ENCODE data around the gene JPH2. TPM values are rescaled to one million over a fixed set of nuclear protein-coding genes. Genes with fewer than 3 reads are reported as not detected.

Gene JPH2
- total and polyA plus RNA-seq, 2 of the 4 experiments (the other 2 are of a cell fraction) = 0.44 to 0.54 TPM

- no peak for ATAC-seq (ENCODE audit: low read depth)
- in situ Hi-C loops (cut with MboI; ENCODE audit: low sequenced_read_pairs) = no loop called here
- Histone ChIP-seq H2BK120ac (ENCODE audit: low read depth, low read length) (no peak overlapping the region), H3K56ac (ENCODE audit: extremely low read depth, insufficient read depth, low read length) (no peak overlapping the region), H2AK9ac (replicated peaks; ENCODE audit: low read depth, low read length, poor library complexity) (no peak overlapping the region), H4K20me1 (ENCODE audit: insufficient read depth, low read length) (no peaks in the 10 kb centered on the region), H3K4me2 (ENCODE audit: low read depth, low read length) (no peak overlapping the region), H3K18ac (ENCODE audit: low read depth, low read length) (no peak overlapping the region), H3K9me3 (ENCODE audit: control insufficient read depth, insufficient read depth, low read length) (no peaks in the 10 kb centered on the region), H4K91ac (ENCODE audit: insufficient read depth, low read depth, low read length) (no peak overlapping the region), H3K9me1 (ENCODE audit: insufficient read depth, low read length) (no peaks in the 10 kb centered on the region), H4K5ac (ENCODE audit: low read depth, low read length) (no peak overlapping the region), H3K4me1 (ENCODE audit: control insufficient read depth, insufficient read depth, low read length) (peaks cover 8% of the 10 kb centered on the region), H3K9ac (ENCODE audit: low read depth, low read length) (no peak overlapping the region), H2BK15ac (ENCODE audit: low read depth, low read length) (no peak overlapping the region), H3K4ac (ENCODE audit: low read depth, low read length) (no peak overlapping the region), H3K36me3 (ENCODE audit: control insufficient read depth, insufficient read depth, low read length) (no peaks in the 10 kb centered on the region), H2AFZ (replicated peaks; ENCODE audit: low read length, poor library complexity) (no peak overlapping the region), H3K27ac (ENCODE audit: insufficient read depth, low read length) (no peak overlapping the region), H3K4me3 (ENCODE audit: insufficient read depth, low read depth, low read length) (no peak overlapping the region), H4K8ac (ENCODE audit: low read depth in 2 of 2, low read length in 2 of 2) (no peak overlapping the region), H3K79me1 (ENCODE audit: low read depth in 1 of 2, low read length in 2 of 2) (no peaks in the 10 kb centered on the region), H3K23ac (ENCODE audit: low read depth, low read length) (no peak overlapping the region), H3K27me3 (ENCODE audit: control insufficient read depth, insufficient read depth, low read length) (no peaks in the 10 kb centered on the region), H2AK5ac (ENCODE audit: low read depth, low read length) (no peak overlapping the region), H2BK20ac (ENCODE audit: low read depth, low read length) (no peak overlapping the region), H3K14ac (replicated peaks; ENCODE audit: low read depth, low read length) (no peak overlapping the region), H2BK5ac (ENCODE audit: low read depth, low read length, poor library complexity, severe bottlenecking) (no peak overlapping the region)
- ChIA-PET CTCF (no interaction called here), POLR2A (ENCODE audit: unreplicated experiment) (no interaction called here)
- dilution Hi-C loops (cut with HindIII; ENCODE audit: low sequenced_read_pairs, unreplicated experiment) = no loop called here
- TF ChIP-seq FOS (IDR thresholded peaks at IDR 0.05; ENCODE audit: low read depth, low read length) (no peak), BHLHE40 (IDR thresholded peaks at IDR 0.05; ENCODE audit: low read depth, low read length) (no peak), CTCF (conservative IDR thresholded peaks at IDR 0.05; ENCODE audit: low read depth, low read length) (no peak), MAFK (IDR thresholded peaks at IDR 0.05; ENCODE audit: low read depth, low read length) (no peak), RAD21 (IDR thresholded peaks at IDR 0.05; ENCODE audit: low read length) (no peak), RFX5 (IDR thresholded peaks at IDR 0.05; ENCODE audit: low read depth, low read length) (no peak), ELK1 (IDR thresholded peaks at IDR 0.05; ENCODE audit: borderline replicate concordance, low read depth, low read length) (no peak), CHD1 (IDR thresholded peaks at IDR 0.05; ENCODE audit: low read depth, low read length) (no peak), MAZ (IDR thresholded peaks at IDR 0.05; ENCODE audit: borderline replicate concordance, low read depth, low read length) (no peak), CEBPB (IDR thresholded peaks at IDR 0.05; ENCODE audit: low read depth, low read length) (no peak), SMC3 (IDR thresholded peaks at IDR 0.05; ENCODE audit: low read depth, low read length) (no peak), MXI1 (IDR thresholded peaks at IDR 0.05; ENCODE audit: borderline replicate concordance, low read depth, low read length) (no peak)
- no TSS peak for BruUV-seq (replicated peaks)
- DNase-seq = no peak
- WGBS, 2 experiments (ENCODE audit: extremely low coverage in 2 of 2, insufficient read length in 1 of 2) = 80% methylated on average over 5 of the region's 17 CpGs; no CpG with 5 or more reads in 1 of the 2 experiments
- intact Hi-C loops (cut with micrococcal nuclease) = no loop called here
Observed at GRCh38 chr20:44085616-44086434, 101.2 kb downstream of the JPH2 start.
